AG08396 (cell line): Measurements from ENCODE around the gene RAPGEF5.

Source experiments
- DNase-seq: peaks from one replicate; pipeline ENCODE4 v3.0.0; 2012; ENCODE audit warnings: low spot score, mixed read lengths

RAPGEF5 gene

DNA sequence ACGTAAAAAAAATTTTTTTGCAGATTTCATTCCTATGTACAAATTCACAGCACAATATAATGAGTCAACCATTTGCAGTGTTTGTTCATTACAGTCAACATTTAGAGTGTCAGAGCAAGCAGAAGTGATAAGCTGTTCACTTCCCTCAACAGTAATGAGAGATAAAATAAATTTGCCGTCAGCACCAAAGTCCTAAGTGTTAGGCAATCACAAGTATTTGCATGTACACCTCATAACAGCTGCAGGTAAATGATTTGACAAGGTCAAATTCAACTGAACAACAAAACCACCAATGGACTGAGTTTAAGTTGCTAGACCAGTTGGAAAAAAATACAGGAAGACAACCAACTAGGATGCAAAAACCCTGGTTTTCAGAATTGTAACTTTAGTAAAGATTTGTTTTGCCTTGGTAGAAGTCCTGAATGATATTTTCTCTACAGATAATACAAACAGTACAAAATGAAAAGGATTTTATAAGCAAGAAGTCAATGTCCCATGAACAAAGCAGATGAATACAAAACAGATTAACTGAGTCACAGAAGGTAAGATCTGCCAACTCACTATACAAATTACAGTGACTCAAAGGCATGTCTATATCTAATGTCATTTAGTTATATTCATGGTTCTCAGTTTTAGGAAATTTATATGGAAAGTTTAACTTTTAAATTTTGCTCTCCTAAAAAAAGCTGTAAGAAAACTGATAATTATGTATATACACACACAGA lies 10.4 kb downstream of the RAPGEF5 start:
- DNase-seq, result no peak

DNA sequence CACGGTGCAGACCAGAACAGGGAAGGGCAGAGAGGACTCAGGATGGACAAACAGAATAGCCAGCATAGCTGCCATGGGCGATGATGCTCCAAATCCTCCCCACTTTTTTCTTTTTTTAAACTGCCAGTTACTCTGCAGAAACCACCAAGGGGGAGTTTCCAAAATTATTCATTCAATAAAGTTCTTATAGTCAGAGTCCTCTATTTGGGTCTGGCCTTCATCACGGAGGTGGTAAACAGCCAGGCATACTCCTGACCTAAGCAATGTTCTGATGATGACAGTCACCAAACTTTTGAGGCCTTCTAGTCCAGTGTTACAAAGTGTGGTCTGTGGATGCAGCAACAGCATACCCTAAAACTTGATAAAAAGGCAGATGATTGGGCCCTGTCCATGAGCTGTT lies 12.3 kb downstream of the RAPGEF5 start:
- DNase-seq, result no peak

DNA sequence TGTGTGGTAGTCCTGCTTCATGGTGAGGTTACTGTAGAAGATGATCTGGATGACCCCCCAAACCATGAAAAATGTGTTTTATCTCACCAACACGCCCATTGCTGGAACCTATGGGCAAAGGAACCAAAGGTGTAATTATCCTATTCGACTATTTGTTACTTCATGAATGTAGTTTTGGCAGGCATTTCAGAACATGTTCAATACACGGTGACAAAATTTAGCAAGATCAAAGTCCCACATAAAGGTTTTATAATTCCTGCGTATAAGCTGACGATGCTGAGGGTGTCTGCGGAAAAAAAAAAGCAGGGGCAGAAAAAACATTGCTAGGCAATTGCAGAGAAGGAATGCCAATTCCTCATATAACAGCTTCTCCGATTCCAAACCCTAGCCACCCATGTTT lies 13.3 kb downstream of the RAPGEF5 start:
- no peak for DNase-seq

DNA sequence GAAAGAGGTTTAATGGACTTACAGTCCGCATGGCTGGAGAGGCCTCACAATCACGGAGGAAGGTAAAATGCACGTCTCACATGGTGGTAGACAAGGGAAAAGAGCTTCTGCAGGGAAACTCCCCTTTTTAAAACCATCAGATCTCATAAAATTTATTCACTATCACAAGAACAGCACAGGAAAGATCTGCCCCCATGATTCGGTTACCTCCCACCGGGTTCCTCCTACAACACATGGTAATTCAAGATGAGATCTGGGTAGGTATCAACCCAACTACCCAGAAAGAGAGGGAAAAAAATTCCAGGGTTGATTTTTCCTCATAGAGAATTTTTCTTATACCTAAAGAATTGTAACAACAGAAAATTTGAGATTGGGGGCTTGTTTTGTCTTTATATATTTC lies 13.9 kb downstream of the RAPGEF5 start:
- DNase-seq, result no peak

DNA sequence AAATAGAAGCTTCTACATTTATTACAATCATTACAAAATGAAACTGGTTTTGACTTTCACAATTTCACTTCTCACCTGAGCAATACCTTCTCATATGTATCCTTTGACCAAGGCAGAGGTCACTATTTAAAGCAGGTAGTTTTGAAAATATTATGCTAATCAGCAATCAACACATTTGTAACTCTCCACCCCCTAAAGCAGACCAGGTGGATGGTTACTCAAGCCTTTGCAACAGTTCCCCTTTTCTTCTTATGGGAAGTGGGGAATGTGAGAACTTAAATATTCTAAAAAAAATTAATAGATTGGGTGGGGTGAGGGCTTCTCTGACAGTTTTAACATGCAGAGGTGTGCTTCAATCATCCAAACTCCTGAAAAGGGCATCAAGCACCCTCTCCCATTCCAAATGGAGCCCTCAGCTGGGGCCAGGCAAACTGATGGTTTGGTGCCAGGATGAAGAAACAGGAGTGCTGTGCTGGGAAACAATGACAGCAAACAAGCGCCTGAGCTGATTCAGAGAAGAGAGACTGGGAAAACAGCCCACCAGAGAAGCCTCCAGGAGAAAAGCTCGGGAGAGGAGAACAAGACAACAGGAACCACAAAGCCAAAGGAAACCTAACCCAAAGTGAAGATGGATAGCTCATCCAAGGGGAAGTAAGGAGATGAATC lies 17.1 kb downstream of the RAPGEF5 start:
- DNase-seq, result no peak

DNA sequence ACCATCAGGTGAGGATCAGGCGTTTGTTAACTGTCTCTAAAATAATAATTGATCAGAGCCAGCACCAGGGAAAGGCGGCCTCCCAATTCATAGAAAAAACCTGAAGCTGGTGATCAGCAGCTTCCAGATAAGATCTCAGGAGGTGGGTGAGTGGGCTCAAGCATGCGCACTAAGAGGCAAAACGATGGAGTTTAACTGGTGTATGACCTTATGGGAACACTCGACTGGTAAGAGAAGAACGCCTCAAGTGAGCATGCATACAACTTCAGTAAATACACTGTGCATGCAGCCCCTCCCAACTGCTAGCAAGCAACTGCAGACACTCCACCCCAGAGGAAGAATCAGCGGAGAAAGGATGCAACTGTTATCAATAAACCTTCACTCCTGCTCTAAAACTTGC lies 18.1 kb downstream of the RAPGEF5 start:
- no peak for DNase-seq

DNA sequence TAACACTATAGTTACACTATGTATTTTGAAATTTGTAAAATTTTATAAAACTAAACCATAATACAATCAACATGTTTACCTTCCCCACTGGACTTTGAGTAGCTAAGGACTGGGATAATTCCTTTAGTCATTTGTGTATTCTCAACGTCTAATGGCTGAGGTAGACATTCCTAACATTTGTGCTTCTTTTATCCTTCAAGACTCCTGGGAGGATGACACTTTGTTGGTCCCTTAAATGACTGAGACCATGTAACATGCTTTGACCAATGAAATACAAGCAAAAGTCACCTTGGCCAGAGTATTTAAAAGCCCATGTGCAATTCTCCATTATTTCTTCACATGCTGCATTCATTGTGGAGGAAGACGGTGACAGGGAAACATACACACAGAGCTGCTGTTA lies 18.5 kb downstream of the RAPGEF5 start:
- no peak for DNase-seq

DNA sequence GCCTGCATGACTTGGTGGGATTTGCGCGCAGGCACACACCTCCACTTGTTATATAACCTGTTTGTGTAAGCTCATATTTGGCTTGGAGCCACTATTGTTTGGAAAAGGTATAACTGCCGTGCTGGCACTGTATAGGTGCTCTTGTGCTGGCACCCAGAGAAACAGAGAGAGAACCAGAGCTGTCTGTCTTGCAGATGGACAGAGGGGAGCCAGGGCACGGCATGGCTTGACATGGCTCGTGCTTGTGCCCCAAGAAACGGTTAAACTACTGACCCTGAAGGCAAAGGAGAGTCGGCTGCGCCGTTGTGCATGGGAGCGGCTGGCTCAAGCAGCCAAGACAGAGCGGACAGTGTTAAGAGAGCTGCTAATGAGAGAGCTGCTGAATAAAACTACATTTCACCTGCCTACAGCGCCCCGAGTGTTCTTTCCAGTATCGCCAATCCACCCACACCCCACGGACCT lies 23.2 kb downstream of the RAPGEF5 start:
- DNase-seq, result no peak

DNA sequence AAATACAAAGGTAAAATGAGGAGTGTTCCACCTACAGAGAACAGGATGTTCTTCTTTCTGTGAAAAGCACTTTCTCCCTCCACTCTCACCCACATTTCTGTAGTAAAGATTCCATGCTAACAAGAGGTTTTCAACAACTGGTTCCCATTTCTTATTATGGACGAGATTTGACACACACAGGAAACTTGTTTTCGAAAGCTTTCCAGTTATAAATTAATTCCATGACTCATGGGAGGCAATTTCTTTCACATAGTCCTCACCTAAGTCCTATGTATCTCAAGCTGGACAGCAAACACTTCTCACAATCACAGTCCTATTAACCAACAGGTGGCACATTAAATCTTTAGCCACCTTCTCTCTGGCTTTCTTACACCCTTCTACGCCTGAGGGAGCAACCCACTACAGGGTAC lies 24.5 kb downstream of the RAPGEF5 start:
- DNase-seq, result no peak

DNA sequence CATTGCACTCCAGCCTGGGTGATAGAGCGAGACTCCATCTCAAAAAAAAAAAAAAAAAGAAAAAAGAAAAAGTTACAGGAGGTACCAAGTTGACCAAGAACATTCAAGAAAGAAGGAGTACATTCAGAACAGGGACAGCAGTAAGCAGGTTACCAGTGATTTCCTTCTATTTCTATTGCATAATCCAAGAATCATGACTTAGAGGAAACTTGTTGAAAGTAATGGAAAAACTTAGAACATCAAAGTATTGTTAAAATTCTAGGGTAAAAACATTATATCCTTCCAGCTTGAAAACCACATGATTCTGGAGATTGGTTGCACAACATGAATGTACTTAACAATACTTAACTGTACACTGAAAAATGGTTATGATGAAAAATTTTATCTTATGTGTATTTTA lies 25.2 kb downstream of the RAPGEF5 start:
- no peak for DNase-seq

DNA sequence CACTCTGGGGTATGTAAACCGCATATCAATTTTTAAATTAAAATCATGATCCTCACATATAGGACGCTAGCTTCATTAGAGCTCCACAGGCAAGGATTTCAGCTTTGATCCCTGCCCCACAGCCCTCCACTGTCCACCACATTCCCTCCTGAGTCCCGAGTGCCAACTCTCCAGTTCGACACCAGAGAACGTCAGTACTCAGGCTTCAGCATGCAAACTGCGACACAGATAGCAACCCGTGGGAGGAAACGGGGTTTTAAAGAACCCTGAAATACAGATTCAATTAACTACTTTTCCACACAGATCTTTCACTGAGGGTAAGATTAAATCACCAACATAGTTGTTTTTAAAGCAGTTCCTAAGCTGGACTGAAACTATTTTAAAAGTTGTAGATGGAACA lies 26.1 kb downstream of the RAPGEF5 start:
- DNase-seq, result no peak

DNA sequence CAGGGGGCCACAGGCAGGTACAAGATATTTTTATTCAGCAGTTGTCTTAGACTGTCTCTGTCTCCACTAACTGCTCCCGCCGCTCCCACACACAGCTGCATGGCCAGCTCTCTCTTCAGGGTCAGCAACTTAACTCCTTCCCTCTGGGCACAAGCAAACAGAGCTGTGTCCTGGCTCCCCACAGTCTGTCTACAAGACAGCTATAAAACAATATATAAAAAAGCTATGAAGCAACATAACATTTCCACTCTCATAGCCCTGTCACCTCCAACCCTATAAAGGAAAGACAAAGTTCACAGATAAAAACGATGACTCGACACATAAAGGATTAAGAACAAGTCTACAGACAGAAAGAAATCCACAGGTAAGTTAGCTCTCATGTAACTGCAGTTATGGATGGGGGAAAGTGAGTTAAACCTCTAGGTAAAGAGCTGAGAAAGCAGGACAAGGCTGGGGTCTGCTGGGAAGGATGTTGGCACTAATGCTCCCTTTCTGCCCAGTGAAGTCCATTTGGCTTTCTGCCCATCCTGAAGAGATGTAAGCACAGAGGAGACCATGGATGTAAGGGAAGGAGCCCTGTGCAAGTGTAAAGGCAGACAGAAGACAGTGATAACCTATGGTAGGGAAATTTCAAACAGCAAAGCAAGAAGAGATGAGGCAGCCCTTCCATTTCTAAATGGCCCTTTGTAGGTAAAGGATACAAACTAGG lies 27.0 kb downstream of the RAPGEF5 start:
- no peak for DNase-seq

DNA sequence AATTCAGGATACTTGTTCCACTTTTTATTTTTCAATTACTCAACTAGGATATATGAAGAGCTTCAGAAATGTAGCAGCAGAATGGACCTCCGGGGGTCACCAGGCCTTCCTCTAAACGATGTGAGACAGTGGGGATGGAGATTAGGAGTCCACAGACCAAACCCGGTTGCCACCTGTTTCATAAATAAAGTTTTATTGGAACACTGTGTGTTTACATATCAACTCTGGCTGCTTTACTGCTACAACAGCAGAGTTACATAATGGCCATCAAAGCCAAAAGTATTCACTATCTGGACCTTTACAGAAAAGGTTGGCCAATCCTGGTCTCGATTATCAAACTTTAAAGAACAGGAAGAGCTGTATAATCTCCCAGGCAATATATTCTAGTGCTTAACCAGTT lies 30.8 kb downstream of the RAPGEF5 start:
- no peak for DNase-seq

DNA sequence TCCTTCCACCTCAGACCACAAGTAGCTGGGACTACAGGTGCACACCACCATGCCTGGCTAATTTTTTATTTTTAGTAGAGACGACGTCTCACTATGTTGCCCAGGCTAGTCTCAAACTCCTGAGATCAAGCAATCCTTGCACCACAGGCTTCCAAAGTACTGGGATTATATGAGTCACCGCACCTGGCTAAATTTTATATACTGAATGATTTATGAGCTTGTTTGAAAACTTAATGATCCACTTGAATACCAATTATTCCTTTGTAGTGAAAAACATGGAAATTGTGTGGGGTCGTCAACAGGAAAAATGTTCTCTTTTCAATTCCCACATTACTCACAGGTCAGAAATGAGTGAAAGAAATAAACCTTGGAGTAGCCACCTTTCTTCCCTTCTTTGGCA lies 31.3 kb downstream of the RAPGEF5 start:
- no peak for DNase-seq

DNA sequence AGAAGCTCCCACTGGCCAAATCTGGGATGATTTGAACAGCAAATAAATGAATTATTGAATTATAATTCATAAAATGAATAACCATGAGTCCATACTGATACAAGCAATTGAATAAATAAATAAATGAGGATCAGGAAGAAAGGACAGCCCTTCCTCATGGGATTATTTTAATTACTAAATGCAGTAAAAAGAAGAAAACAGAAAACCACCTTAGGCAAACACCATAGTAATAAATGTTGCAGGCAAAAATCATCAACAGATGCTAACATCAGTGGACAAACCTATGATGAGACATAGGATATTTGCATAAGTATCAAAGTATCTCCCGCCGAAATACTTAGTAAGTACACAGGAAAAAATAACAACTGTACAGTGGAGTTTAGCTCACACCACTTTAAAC lies 33.2 kb downstream of the RAPGEF5 start:
- DNase-seq, result no peak

DNA sequence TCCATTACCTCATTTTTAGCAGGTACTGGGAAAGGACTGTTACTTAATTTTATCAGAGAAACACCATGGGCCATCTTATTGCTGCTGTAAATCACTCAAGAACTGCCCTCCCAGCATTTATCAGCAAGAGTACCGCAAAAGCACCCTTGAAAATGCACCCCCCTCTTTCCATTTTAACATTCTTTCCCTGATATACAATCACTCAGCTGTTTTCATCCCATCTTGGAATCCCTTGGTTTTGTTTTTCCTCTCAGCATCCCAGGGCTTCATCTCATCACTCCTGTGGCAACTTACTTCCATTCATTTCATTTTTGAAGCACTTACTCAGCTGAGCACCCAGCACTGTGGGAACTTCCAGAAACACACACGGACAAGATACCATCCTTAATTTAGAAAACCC lies 36.5 kb downstream of the RAPGEF5 start:
- DNase-seq, result no peak

DNA sequence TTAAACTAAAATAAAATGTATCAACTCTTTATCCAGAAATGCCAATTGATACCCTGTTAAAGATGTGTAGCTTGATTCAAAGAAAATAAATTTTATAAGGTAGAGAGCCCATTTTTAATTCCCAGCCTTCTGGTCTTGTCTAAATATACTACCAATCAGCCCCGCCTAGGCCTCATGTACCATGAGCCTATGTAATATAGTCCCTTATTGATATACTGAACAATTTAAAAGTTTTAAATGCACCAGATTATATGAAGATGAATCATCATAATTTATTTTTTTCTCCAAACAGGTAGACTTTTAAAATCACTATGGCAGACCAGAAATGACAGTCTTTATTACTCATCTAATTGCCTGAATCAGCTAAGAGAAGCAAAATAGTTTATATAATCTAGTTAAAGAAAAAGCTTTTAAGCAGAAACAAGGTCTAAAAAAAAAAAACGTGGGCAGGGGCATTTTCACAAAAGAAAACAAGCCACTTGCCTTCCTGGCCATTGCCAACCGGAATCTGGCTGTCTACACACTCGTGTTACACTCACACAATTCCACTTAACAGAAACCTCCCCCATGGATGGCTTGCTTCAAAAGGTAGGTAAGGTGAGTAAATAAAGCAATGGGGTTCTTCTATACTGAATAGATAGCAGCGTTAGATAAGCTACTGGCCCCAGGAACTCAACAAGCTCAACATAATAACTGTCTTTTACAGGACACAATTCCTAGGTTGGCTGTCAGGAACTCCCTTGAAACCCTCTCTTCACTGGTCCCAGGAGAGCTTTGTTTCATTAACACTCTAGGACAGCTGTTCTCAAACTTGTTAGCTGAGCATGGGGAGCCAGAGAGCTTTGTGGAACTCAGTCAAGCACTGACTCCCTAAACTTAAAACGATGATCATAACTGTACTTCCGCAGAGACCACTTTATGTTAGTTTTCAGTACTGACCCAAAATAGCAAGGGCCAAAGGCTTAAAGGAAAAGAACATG lies 37.2 kb downstream of the RAPGEF5 start:
- no peak for DNase-seq

DNA sequence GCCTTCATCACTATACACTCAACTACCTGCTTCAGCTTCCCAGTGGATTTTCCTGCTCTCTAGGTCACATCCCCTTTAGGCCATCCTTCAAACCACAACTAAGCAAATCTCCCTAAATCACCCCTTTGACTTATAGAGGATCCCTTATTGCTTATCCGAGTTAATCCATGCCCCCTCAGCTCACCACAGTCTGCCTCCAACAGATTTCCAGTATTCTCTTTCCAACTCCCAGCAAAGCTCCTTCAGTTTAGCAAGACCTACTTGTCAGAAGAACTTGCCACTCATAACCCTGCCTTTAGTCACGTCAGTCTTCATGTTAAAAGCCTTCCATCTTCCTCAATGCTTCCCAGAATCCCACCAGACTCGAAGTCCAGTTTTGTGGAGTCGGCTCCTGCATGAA lies 38.6 kb downstream of the RAPGEF5 start:
- no peak for DNase-seq

DNA sequence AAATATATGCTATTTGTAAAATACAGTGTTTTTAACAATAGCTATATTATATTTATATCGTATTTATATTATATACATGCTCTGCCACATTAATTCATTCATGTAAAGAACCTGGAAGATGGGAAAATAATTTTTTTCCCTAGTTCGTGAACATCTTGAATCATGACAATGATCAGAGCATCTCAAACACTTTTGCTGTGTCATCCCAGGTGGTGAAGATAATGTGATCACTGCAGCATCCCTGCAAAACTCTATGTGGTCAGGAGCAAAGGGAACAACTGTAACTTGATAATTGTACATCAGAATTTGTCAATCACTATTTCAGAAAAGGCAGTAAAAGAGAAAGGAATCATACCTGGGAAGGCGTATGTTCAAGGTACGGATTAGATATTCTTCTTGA lies 39.3 kb downstream of the RAPGEF5 start:
- no peak for DNase-seq

DNA sequence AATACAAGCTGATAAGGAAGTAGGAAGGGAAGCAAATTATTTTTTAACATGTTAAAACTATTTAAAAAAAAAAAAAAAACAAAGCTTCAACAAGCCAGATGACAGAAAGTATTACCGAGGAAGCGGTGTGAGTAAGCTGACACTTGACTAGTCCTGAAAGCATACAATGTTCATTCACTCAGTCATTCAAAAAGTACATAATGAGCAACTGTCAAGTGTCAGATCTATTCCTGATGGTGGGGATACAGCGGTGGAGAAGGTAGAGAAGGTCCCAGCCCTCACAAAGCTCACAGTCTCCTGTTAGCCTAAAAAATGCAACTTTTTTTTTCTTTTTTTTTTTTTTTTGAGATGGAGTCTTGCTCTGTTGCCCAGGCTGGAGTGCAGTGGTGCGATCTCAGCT lies 40.0 kb downstream of the RAPGEF5 start:
- no peak for DNase-seq

DNA sequence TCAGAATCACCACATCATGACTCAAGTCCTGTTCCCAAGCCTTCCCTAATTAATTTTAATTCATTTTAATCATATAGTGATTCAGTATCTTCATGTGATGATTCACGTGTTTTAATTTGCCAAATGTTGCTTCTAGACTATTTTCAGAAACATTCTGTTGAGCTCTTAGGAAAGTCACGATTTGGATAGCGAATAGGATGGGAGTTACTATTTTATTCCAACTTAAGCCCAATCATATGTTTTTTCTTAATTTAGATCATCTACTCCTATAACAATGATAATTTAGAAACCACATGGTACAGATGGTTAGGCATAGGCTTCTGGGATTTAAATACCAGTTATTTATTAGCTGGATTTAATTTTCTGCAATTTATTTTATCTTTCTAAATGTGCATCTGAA lies 49.1 kb downstream of the RAPGEF5 start:
- no peak for DNase-seq

DNA sequence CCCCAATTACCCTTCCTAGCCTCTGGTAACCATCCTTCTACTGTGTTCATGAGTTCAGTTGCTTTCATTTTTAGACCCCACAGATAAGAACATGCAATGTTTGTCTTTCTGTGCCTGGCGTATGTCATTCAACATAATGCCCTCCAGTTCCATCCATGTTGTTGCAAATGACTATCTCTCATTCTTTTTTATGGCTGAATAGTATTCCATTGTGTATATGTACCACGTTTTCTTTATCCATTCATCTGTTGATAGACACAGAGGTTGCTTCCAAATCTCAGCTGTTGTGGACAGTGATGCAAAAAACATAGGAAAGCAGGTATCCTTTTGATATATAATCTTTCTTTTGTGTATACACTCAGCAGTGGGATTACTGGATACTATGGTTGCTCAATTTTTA lies 51.2 kb downstream of the RAPGEF5 start:
- DNase-seq, result no peak
